Hippocampal formation (tissue), 2 donors: ENCODE results near the gene DHRS3.

Experiments
- DNase-seq, 2 donors: peaks; one replicate each; lab custom pipeline; 2025; lab: John Stamatoyannopoulos, UW

Gene DHRS3

DNA sequence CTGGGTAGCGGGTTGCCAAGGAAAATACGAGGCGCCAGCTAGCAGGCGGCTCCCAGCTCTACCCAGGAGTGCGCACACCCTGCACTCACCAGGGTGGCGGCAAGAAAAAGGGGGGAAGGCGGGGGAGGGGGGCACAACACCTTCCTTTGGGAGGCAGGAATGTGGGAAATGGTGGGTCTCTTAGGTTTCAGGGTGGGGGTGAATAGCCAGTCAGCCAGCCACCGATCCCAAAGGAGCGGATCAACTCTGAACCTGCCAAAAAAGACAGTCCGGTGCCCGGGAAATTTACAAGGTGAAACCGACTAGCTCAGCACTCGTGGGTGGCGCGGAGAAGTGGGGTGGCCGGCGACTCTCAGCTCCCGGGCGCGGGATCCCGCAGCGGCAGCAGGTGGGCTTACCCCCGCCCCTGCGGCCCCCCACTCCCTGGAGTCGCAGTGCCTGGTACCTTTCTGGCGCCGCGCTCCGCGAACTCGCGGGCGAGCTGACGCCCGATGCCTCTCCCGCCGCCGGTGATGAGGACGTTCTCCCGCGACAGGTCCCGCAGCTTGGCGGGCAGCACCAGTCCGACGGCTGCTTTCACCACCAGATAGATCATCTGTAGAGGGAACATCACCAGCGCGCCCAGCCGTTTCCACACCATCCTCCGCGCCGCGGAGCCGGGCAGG, 1.2 kb downstream of the DHRS3 start:
- no peak for DNase-seq

DNA sequence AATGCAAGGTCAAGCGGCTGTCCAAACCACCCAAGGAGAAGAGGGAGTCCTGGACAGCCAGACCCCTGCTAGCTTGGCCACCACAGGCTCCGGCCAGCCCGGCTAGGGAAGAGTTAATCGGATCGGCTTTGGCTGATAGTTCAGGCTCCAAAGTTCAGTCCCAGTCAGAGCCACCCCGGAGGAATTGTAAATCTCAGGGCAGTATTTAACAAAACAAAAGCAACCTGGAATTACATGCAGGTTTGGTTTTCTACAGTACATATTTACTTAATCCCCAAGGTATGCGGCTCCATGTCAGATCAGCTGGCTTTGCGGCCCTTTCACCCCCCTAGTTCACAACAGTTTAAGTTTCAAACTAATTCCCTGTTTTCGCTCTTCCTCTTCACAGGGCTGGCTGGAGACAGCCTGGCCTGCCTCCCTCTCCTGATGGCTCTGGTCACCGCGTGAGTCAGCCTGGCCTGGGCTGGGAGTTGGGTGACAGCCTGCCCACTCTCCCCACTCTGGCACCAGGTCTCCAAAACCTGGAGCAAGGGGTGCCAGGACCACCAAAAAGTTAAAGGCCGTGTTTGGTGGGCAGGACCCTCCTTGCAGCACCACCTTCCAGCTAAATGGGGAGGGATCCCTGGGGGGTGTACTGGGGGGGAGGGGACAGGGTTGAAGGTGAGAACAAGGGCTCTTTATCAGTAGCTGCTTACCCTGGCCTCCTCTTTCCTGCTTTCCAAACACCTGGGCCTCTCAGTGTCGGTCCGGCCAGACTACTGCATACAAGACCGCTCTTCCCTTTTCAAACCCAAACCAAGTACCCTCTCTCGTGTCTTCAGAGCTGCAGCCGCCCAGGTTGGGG, 1.9 kb downstream of the DHRS3 start:
- DNase-seq = no peak

GRCh38 chr1:12615159-12615864, 2.7 kb downstream of the DHRS3 start:
- peak; percentile 32 to 36 for DNase-seq

DNA sequence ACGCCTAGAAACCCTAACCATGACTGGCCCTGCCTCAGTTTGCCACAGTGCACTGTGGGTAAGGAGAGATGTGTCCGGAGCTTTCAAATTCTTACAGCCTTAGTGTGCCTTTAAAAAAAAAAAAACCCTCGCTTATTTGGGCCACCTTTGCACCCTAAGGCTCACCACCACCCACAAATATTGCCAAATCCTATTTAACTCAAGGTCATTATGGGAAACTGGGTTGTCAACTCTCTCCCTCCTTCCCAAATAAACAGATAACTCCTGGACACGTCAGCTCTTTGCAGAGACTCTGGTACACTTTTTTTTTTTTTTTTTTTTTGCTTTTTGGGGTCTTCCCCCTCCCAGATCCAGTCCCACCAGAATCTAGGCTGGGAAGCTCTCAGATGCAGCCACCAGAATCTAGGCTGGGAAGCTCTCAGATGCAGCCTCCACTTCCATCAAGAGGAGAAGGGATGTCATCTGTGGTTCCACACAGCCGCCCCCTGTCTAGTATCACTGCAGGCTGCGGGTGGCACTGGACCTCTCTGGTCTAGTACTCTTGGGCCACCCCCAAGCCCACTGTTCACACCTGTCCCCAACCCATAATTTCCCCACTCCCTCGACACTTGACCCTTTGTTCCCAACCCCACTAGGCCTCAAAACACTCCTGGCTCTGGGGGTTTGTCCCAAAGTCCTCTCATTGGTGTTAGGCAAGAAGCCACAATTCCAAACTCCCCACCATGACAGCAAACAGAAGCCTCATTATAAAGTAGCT, 3.4 kb downstream of the DHRS3 start:
- DNase-seq = no peak

DNA sequence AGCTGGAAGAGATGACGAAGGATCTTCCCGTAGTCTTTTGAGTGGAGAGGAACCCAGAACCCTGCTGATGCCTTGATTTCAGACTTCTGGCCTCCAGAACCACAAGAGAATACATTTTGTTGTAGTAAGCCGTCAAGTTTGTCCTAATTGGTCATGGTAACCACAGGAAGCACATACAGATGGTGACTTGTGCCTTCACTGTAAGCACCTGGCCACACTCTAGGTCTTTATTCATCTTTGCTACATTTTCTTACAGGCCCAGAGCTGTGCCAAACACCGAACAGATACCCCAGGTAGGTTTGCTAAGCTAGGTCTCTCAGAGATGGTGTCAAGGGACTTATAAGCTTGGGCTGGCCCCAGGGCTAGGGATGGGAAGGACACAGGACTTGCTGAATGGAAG, 4.8 kb downstream of the DHRS3 start:
- DNase-seq = no peak

DNA sequence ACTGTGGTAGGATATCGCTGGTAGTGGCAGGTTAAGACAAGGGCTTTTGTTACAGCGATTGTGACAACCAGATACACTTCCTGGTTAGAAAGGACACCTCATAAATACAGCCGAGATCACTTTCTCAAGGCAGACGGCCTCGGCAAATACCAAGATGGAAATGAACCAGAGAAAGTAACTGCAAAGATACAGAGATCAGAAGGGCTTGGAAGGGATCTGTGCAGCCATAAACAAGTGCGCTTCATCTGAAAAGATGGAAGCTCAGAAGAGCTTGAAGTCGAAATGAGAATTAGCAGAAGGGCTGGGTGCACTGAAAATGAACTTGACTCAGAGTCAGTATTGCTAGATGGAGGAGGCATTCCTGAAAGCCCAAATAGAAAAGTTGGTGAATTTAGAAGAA, 7.1 kb downstream of the DHRS3 start:
- no peak for DNase-seq

DNA sequence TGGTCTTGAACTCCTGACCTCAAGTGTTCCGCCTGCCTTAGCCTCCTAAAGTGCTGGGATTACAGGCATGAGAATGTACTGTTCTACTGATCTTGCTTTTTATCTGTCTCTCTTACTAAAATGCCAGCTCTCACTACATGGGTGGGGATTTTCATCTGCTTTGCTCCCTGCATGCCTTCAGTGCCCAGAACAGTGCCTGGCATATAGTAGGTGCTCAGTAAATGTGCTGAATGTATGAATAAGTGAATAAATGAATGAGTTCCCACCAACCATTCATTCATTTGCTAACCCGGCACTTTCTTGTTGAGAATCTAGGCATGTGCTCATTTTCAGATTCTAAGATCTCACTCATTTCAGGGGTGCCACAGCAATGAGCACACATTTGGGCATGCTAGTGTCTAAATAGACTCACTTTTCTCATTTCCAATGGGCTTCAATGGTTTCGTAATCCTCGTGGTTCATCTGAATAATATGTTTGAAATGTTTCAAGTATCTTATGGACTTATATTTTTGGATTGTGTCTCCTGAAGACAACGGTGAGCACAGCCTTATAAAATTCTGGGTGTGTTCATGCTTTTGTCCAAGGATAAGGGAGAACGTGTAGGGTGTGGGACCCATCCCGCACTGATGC, 7.6 kb downstream of the DHRS3 start:
- no peak for DNase-seq

DNA sequence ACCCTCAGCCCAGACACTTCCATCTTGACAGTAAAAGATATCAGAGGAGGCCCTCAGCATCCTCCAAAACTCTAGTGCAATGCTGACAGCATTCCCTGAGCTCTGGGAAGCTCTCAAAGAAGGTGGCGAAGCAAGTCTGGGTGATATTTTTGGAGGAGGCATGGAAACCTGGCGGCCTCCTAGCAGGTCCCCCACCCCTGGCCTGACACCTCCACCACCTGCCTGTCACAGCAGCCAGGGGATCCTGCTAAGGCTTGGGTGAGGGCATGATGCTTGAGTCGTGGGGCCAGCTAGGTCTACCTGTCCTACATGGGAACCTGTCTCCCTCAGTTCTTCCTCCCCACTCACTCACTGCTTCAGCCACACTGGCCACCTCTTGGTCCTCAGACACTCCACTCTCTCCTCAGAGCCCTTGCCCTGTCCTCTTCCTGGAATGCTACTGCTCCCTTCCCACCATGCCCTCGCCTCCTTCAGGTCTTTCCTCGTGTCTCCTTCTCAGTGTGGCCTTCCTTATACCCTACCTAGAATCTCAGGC, 8.5 kb downstream of the DHRS3 start:
- no peak for DNase-seq

- no peak for DNase-seq
Observed at GRCh38 chr1:12608311-12608957, 9.6 kb downstream of the DHRS3 start.

GRCh38 chr1:12607263-12607662, 10.7 kb downstream of the DHRS3 start:
- no peak for DNase-seq

DNA sequence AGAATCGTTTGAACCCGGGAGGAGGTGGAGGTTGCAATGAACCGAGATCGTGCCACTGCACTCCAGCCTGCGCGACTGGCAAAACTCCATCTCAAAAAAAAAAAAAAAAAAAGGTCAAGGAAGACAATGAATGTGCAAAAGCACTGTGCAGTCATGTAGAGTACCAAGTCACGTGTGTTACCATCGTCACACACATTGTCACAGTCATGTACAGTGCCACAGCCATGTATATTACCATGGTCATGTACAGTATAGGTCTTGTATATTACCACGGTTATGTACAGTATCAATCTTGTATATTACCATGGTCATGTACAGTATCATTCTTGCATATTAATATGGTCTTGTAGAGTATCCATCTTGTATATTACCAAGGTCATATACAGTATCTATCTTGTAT, 13.0 kb downstream of the DHRS3 start:
- no peak for DNase-seq

- DNase-seq = no peak
Observed at GRCh38 chr1:12604114-12604874, 13.7 kb downstream of the DHRS3 start.

- no peak for DNase-seq
Observed at GRCh38 chr1:12603224-12603623, 14.8 kb downstream of the DHRS3 start.

- no peak for DNase-seq
Observed at GRCh38 chr1:12602659-12603024, 15.4 kb downstream of the DHRS3 start.

DNA sequence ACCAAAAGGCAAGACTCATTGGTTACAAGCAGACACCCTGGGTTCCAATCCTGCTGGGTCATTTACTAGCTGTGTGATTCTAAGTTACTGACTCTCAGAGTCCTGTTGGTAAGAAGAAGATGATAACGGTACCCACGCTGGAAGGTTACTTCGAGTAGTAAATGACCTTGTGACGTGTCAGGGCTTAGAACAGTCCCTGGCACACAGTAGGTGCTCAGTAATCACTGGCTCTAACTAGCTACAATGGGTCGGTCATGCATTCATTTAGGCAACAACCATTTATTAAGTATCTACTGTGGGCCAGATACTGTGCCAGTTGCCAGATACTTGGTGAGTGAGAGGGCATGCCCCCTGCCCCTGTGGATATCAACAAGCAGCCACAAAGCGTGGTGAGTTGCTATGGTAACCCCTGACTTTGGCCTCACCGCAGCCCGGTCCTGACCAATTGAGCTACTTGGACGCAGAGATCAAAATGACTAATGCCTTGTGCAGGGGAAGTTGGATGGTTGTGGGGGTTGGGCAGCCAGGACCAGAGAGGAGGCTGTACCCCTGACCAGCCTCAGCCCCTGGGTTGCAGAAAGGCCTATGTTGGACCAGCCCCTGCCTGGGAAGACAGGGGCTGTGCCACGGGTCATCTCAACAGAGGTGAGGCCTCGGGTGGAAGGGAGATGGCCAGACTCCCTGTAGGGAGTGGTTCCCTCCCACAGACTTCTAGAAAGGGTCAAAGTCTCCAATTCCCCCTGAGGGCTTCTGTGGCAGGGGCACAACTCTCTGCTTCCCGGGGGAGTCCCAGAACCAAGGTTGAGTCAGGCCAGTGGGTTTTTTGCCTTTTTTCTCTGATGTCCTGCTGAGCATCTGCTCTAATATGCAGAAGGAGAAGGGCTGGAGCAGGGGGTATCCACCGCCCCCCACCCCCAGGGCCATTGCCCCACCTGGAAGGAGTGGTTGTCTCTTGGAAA, 16.0 kb downstream of the DHRS3 start:
- no peak for DNase-seq

GRCh38 chr1:12600880-12601633, 17.0 kb downstream of the DHRS3 start:
- DNase-seq = no peak

DNA sequence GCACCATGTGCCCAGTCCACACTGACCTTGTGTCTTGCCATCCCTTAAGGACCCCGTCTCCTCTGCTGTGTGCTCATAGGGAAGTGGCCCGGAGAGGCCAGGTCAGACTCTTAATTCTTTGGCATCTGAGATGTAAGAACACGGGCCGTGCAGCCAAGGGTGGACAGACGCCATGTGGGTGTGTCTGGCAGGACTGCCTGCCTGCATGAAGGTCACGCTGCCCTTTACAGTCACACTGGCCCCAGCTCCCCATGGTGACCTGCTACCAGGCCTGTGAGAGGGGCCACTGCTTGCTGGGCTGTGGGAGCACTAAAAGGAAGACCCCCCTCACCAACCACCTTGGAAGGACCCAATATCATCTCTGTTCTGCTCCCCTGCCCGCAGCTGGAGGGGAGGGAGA, 17.7 kb downstream of the DHRS3 start:
- no peak for DNase-seq

- no peak for DNase-seq
Observed at GRCh38 chr1:12599657-12600056, 18.4 kb downstream of the DHRS3 start.
